ENCODE measurements around the gene PTPRD. TPM values are rescaled to one million over a fixed set of nuclear protein-coding genes. Genes with fewer than 3 reads are reported as not detected.

Gene PTPRD
- total RNA-seq, 1 donor from 2014 or later: 139 TPM

DNA sequence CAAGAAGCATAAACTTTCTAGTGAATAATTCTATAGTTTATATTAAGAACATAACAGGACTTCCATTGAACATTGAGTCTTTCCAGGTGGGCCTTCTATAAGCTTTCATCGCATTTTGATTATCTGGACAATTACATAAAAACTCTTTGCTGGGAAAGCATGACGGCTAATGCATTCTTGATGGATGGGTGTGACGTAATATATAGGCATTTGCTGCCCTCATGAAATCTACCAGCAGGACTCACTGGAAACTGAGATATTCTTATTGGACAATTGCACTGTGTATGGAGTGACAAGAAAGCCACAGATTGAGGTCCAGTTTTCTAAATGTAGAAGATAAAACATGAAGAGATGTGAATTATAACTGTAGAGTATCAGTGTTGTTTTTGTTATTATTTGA, 15.0 kb downstream of the PTPRD start:
- no peak for TF ChIP-seq CTCF (conservative IDR thresholded peaks at IDR 0.05)
- Mint-ChIP-seq H3K27ac (ENCODE audit: unreplicated experiment) (no peak overlapping the region), H3K9me3 (no peaks in the 10 kb centered on the region), H3K4me3 (no peak overlapping the region), H3K4me1 (no peaks in the 10 kb centered on the region), H3K27me3 (ENCODE audit: low read depth) (no peaks in the 10 kb centered on the region), H3K36me3 (ENCODE audit: low read depth) (no peaks in the 10 kb centered on the region)
- no peak for DNase-seq (ENCODE audit: low read depth, low spot score)

- no peaks in the 10 kb centered on the region for H3K27me3 Mint-ChIP-seq (ENCODE audit: low read depth)
- no peaks in the 10 kb centered on the region for H3K9me3 Mint-ChIP-seq
- no peaks in the 10 kb centered on the region for H3K36me3 Mint-ChIP-seq (ENCODE audit: low read depth)
- H3K27ac Mint-ChIP-seq (ENCODE audit: unreplicated experiment): no peak overlapping the region
- H3K4me3 Mint-ChIP-seq: no peak overlapping the region
- no peak for DNase-seq (ENCODE audit: low read depth, low spot score)
- no peak for TF ChIP-seq CTCF (conservative IDR thresholded peaks at IDR 0.05)
- H3K4me1 Mint-ChIP-seq: no peaks in the 10 kb centered on the region
Measured at GRCh38 chr9:10594482-10594881, 18.3 kb downstream of the PTPRD start.

DNA sequence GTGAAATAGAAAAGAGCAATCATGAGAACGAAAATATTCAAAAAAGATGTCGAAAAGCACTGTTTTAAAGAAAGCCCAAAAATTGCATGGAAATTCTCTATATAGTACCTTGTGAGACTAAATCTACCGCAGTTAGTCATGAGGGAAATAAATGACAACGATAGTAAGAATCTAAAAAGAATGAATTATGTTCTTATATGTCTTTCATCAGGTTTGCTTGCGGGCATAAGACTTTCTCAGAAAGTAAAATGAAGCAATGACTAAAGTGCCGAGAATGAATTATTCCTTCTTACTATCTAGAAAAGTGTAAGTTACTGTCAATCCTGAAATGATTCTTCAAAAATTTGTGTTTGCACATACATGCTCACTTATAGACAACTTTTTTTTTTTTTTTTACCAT, 26.4 kb downstream of the PTPRD start:
- no peak for TF ChIP-seq CTCF (conservative IDR thresholded peaks at IDR 0.05)
- no peak for DNase-seq (ENCODE audit: low read depth, low spot score)
- Mint-ChIP-seq H3K36me3 (ENCODE audit: low read depth) (no peaks in the 10 kb centered on the region), H3K27me3 (ENCODE audit: low read depth) (peaks cover 10% of the 10 kb centered on the region), H3K9me3 (no peaks in the 10 kb centered on the region), H3K4me3 (no peak overlapping the region), H3K4me1 (no peaks in the 10 kb centered on the region), H3K27ac (ENCODE audit: unreplicated experiment) (no peak overlapping the region)

DNA sequence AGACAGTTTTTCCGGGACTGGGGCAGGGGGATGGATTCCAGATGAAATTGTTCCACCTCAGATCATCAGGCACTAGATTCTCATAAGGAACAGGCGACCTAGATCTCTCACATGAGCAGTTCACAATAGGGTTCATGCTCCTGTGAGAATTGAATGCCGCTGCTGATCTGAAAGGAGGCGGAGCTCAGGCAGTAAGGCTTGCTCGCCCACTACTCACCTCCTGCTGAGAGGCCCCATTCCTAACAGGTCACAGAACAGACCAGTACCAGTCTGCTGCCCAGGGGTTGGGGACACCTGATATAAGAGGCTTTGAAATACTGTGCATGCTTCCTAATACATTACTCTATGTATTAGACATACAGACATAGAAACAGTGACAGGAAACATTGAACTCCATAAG, 41.1 kb downstream of the PTPRD start:
- H3K4me3 Mint-ChIP-seq: no peak overlapping the region
- no peak overlapping the region for H3K27ac Mint-ChIP-seq (ENCODE audit: unreplicated experiment)
- TF ChIP-seq CTCF (conservative IDR thresholded peaks at IDR 0.05): no peak
- no peaks in the 10 kb centered on the region for H3K36me3 Mint-ChIP-seq (ENCODE audit: low read depth)
- DNase-seq (ENCODE audit: low read depth, low spot score): no peak
- no peaks in the 10 kb centered on the region for H3K4me1 Mint-ChIP-seq
- no peaks in the 10 kb centered on the region for H3K27me3 Mint-ChIP-seq (ENCODE audit: low read depth)
- no peaks in the 10 kb centered on the region for H3K9me3 Mint-ChIP-seq

DNA sequence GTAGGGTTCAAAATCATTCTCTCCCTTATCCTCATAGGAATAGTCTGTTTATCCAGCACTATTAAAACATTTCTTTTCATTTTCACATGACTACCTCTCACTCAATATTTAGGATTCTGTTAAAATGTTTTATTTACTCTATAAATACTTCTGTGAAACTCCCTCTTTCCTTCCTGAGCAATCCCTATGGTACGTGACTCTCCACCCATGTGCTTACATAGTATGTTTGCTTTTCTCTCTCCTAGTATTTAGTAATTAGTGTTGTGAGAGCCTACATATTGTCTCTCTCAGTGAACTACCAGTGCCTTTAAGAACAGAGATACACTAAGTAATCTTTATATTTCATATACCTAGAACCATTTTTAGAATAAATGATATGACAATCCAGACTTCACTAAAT, 46.0 kb downstream of the PTPRD start:
- no peak overlapping the region for H3K27ac Mint-ChIP-seq (ENCODE audit: unreplicated experiment)
- no peak overlapping the region for H3K4me3 Mint-ChIP-seq
- H3K27me3 Mint-ChIP-seq (ENCODE audit: low read depth): no peaks in the 10 kb centered on the region
- H3K36me3 Mint-ChIP-seq (ENCODE audit: low read depth): no peaks in the 10 kb centered on the region
- no peaks in the 10 kb centered on the region for H3K4me1 Mint-ChIP-seq
- no peaks in the 10 kb centered on the region for H3K9me3 Mint-ChIP-seq
- TF ChIP-seq CTCF (conservative IDR thresholded peaks at IDR 0.05): no peak
- no peak for DNase-seq (ENCODE audit: low read depth, low spot score)

All from neural crest cell (in vitro differentiated cells).